Measurements from ENCODE around the gene SMIM33. TPM values are rescaled to one million over a fixed set of nuclear protein-coding genes. Genes with fewer than 3 reads are reported as not detected.
"Not testable (repeated sequence)": the region's sequence is repeated elsewhere in the genome, so short reads cannot be mapped to it uniquely, and the experiment has no call there.

Gene SMIM33
- total RNA-seq, 1 donor from 2014 or later, result 0.72 TPM

DNA sequence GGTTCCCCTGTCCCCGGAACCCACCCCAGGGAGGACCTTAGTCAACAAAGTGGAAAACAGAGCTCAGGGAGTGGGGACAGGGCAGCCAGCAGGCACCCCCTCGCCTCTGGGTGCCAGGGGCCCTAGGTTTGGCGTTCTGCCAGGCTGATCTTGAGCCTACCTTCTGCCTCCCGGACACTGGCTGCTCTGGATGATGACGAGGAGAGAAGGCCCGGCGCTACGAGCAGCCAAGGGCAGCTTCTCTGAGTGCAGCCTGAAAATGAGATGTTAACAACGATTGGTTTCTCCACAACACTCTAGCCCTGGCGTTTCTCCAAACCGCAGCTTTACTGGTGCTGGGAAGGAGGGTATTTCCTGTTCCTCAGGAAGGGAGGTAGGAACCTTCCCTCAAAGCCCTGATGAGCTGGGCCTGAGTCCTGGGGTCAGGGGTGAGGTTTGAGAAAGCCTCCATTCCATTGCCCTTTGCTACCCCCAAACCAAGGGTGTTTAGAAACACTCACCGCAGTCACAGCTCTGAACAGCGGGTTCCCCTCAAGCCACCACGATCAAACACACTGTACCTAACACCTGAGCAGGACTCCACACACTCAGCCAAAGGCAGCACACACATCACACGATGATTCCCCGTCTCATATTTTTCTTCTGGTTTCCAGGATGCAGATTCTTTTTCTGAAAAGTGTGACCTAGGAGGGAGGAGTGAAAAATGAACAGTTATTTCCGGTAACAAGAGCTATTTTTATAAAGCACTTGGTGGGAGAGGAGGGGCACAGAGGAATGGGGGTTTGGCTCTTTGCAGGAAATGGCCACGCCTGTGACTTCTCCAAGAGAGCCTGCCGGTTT, 11.5 kb downstream of the SMIM33 start, which contains the start of gene STING1:
Gene STING1 (minus strand): TSS at position 709 of the 840 bp plus-strand sequence. CDS start 1,054 bp downstream, outside the sequence.
- DNase-seq (ENCODE audit: low spot score), result peak; percentile 96

GRCh38 chr5:139482890-139483208, 12.0 kb downstream of the SMIM33 start:
- not testable (repeated sequence) for DNase-seq (ENCODE audit: low spot score)

- DNase-seq (ENCODE audit: low spot score), result no peak
Measured at GRCh38 chr5:139486201-139486600, 15.4 kb downstream of the SMIM33 start.

GRCh38 chr5:139488260-139488659, 17.5 kb downstream of the SMIM33 start:
- DNase-seq (ENCODE audit: low spot score), result peak; percentile 51

DNA sequence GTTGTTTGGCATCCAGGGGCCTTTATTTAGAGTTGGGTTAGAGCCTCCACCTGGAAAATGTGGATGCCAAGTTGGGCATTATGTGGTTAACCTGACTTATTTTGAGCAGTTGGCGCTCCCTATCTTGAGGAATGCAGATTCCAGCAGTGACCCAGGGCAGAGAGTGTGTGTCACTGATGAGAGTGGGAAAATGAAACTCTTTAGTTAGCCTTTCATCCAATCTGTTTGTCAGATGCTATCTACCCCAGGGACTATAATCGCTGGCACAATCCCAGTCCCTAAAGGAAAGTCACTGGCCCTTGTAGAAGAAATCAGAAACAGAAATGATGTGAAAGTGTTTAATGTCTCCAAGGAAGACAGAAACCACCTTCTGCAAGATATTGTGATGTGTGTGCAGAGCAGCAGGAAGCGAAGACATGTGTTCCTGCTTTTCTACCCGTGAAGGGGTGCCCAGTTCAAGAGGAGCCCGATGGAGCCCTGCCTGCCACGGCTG, 21.9 kb downstream of the SMIM33 start:
- DNase-seq (ENCODE audit: low spot score), result peak; percentile 52

- no peak for DNase-seq (ENCODE audit: low spot score)
Measured at GRCh38 chr5:139494256-139494655, 23.5 kb downstream of the SMIM33 start.

GRCh38 chr5:139494832-139495231, 24.0 kb downstream of the SMIM33 start:
- peak; percentile 39 for DNase-seq (ENCODE audit: low spot score)

- DNase-seq (ENCODE audit: low spot score), result no peak
Measured at GRCh38 chr5:139495638-139496435, 25.0 kb downstream of the SMIM33 start.

DNA sequence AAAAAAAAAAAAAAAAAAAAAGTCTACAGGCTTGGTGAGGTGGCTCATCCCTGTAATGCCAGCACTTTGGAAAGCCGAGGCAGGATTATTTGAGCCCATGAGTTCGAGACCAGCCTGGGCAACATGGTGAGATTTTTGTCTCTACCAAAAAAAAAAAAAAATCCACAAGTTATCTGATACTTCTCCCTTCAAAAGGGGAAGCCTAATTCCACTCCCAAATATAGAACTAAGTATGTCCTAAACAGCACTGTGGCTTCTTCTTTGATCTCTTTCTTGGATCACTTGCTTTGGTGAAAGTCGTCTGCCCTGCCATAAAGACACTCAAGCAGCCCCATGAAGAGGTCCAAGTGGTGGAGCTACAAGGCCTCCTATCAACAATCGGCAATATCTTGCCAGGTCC, 30.6 kb downstream of the SMIM33 start:
- DNase-seq (ENCODE audit: low spot score), result no peak

DNA sequence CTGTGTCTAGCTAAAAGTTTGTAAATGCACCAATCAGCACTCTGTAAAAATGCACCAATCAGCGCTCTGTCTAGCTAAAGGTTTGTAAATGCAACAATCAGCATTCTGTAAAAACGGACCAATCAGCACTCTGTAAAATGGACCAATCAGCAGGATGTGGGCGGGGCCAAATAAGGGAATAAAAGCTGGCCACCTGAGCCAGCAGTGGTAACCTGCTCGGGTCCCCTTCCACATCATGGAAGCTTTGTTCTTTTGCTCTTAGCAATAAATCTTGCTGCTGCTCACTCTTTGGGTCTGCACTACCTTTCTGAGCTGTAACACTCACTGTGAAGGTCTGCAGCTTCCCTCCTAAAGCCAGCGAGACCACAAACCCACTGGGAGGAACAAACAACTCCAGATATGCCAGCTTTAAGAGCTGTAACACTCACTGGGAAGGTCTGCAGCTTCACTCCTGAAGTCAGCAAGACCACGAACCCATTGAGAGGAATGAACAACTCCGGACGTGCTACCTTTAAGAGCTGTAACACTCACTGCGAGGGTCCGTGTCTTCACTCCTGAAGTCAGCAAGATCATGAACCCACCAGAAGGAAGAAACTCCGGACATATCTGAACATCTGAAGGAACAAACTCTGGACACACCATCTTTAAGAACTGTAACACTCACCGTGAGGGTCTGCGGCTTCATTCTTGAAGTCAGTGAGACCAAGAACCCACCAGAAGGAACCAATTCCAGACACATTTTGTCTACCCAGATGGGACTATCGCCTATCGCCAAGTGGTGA, 32.4 kb downstream of the SMIM33 start:
- DNase-seq (ENCODE audit: low spot score), result not testable (repeated sequence)

DNA sequence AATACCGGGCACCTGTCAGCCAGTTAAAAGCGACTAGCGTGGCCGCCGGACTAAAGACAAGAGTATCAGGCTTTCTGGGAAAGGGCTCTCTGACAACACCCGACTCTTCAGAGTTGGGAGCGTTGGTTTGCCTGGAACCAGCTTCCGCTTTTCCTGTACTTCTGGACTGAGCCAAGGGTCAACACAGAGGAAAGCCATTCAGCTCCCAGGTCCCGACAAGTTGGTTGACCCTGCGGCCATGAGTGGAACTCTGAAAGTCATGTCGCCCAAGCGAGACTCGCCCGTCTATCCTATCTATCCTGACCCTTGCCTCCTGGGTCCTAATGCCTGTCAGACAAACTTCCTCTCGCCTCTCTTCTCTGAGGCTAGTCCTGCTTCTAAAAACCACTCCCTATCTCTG, 33.1 kb downstream of the SMIM33 start:
- not testable (repeated sequence) for DNase-seq (ENCODE audit: low spot score)

- not testable (repeated sequence) for DNase-seq (ENCODE audit: low spot score)
Measured at GRCh38 chr5:139504722-139505121, 33.9 kb downstream of the SMIM33 start.

DNA sequence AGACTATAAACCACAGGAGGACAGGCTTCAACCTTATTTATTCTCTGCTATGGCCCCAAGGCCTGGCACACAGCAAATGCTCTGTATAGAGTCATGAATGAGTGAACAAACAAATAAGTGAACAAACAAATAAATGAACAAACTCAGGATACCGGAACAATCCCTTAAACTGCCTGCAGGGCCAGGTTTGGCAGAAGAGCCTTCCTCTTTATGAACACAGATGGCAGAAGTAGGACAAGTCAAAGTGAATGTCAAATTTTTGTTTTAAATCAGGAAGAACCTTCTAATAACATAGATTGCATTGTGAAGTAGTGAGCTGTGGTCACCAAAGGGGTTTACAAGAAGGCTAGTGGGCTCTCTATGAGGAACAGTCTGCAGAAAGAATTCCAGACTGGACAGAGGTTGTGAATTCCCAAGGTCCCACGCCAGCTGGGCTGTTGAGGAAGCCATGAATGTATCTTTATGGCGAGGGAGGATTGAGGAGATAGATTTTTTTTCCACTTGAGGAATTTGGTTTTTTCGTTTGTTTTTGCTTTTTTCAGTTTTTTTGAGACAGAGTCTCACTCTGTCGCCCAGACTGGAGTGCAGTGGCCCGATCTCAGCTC, 42.1 kb downstream of the SMIM33 start:
- no peak for DNase-seq (ENCODE audit: low spot score)

GRCh38 chr5:139513434-139513833, 42.6 kb downstream of the SMIM33 start:
- DNase-seq (ENCODE audit: low spot score), result peak; percentile 82

DNA sequence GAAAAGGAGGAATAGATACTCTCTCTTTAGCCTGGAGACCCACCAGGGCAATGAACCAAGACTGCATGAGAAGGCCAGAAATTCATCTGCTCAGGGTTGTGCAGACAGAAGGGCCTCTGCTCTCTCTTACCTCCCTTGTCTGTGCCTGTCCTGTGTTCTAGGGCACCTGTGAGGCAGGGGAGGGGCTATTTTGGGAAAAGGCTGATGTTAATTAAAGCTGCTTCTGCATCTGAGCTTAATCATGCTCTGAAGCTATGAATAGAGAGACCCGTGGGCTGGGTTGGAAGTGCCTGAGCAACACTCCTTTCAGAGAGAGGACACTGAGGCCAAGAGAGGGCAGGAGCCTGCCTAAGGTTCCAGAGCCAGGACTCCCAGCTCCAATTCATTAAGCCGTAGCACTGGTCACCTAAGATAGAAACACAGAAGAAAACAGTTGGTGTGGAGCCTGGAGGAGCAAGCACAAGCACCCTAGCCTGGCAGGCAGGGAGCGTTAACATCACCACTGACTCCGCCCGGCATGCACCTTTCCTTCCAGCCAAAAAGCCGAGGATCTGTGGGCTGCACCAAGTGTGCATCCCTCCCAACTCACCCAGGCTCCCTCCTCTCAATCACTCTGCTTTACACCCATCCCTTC, 43.2 kb downstream of the SMIM33 start:
- no peak for DNase-seq (ENCODE audit: low spot score)

DNA sequence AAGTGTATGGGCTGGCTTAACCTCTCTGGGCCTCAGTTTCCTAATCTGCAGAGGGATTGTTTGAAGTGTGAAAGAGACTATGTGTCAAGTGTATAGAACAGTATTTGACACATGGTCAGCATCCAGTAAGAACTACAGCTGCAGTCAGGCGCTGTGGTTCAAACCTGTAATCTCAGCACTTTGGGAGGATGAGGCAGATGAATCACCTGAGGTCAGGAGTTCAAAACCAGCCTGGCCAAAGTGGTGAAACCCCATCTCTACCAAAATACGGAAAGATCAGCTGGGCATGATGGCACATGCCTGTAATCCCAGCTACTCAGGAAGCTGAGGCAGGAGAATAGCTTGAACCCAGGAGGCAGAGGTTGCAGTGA, 43.7 kb downstream of the SMIM33 start:
- DNase-seq (ENCODE audit: low spot score), result no peak

DNA sequence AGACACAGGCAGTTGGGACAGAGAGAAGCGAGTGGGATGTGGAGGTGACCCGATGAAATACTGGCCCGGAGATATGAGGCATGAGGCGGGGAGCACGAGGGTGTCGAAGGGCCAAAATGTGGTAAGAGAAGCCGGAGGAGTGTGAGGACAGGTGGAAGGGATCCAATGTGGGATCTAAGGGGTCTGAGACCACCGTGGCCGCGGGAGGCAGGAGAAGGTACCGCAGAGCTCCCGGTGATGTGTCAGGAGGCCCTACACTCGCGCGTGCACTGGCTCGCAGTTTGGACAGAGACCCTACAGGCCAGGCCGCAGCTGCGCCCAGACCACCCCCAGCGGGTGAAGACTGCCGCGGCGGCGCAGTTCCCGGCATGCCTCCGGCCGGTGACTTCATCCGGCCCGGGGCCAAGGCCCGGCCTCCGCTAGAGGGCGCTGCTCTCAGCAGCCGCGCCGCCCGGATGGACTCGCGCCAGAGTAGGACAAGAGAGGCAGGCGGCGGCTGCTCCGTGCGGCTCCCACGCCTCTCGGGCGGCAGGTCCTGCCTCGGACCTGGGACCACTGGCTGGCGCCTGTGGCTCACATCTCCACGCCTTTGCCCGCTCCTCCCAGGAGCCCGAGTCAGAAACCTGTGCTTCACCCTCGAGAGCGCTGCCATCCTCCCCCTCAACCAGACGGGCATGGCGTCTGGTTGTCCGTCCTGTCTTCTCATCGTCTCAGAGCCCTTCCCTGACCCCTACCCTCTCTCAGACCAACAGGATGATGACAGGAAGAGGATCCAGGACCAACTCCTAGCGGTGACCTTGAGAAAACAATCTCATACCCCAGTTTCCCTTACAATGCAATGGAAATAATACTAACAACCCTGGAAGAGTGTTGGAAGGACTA, 47.1 kb downstream of the SMIM33 start:
- peak; percentile 91 for DNase-seq (ENCODE audit: low spot score)
